Neural crest cell (in vitro differentiated cells): ENCODE data around the gene CKS1B. TPM values are rescaled to one million over a fixed set of nuclear protein-coding genes. Genes with fewer than 3 reads are reported as not detected.

Experiments used
- DNase-seq: peaks from one replicate; pipeline ENCODE4 v3.0.0; 2021; ENCODE audit warnings: low read depth, mixed read lengths, low spot score
- H3K27ac Mint-ChIP-seq: one replicate; pipeline ENCODE4 v1.8.0; 2021; ENCODE audit warnings: mild to moderate bottlenecking, mixed read lengths; ENCODE audit not compliant: unreplicated experiment
- H3K27me3 Mint-ChIP-seq: 2 replicates; pipeline ENCODE4 v1.8.0; 2021; ENCODE audit warnings: low read depth, mild to moderate bottlenecking, mixed read lengths
- H3K36me3 Mint-ChIP-seq: 2 replicates; pipeline ENCODE4 v1.8.0; 2021; ENCODE audit warnings: low read depth, mild to moderate bottlenecking, mixed read lengths
- H3K4me1 Mint-ChIP-seq: 2 replicates; pipeline ENCODE4 v1.8.0; 2021; ENCODE audit warnings: mixed read lengths
- H3K4me3 Mint-ChIP-seq: one replicate; pipeline ENCODE4 v1.8.0; 2021; ENCODE audit warnings: mild to moderate bottlenecking, mixed read lengths
- H3K9me3 Mint-ChIP-seq: 2 replicates; pipeline ENCODE4 v1.8.0; 2021; ENCODE audit warnings: mixed read lengths
- total RNA-seq: library from RNA; stranded (reverse); gene quantifications from 2 replicates; pipeline ENCODE4 v1.2.1, GENCODE V29; 2021
- TF ChIP-seq, protein P1 (sequence below): fragments of 200-600 bp; sonication (generic); conservative IDR thresholded peaks from 2 replicates; pipeline ENCODE4 v1.5.0; 2021; ENCODE audit warnings: antibody characterized with exemption, mild to moderate bottlenecking

The CKS1B gene
- total RNA-seq, 1 donor from 2014 or later: 211 TPM

DNA sequence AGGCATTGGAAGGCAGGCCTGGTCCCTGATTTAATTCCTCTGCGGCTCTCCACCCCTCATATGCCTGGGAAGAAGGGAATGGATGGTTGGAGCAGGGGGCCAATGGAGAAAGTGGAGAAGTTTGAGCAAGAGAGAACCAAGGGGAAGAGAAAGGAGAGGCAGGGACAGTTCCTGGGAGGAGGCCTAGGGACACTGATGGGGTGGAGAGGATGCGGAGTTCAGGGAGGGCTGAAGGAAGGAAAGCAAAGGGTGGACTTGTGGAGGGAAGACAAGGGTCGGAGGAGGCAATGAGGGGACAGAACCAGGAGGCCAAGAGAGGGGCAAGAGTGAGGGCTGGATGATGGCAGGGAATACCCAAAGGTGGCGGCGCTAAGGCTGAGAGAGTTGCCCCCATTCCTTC, 35.3 kb downstream of the CKS1B start:
- Mint-ChIP-seq H3K36me3 (no peaks in the 10 kb centered on the region), H3K4me3 (no peak overlapping the region), H3K27me3 (no peaks in the 10 kb centered on the region), H3K4me1 (peaks cover 15% of the 10 kb centered on the region), H3K27ac (no peak overlapping the region), H3K9me3 (no peaks in the 10 kb centered on the region)
- no peak for DNase-seq
- TF ChIP-seq, protein P1, sequence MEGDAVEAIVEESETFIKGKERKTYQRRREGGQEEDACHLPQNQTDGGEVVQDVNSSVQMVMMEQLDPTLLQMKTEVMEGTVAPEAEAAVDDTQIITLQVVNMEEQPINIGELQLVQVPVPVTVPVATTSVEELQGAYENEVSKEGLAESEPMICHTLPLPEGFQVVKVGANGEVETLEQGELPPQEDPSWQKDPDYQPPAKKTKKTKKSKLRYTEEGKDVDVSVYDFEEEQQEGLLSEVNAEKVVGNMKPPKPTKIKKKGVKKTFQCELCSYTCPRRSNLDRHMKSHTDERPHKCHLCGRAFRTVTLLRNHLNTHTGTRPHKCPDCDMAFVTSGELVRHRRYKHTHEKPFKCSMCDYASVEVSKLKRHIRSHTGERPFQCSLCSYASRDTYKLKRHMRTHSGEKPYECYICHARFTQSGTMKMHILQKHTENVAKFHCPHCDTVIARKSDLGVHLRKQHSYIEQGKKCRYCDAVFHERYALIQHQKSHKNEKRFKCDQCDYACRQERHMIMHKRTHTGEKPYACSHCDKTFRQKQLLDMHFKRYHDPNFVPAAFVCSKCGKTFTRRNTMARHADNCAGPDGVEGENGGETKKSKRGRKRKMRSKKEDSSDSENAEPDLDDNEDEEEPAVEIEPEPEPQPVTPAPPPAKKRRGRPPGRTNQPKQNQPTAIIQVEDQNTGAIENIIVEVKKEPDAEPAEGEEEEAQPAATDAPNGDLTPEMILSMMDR: no peak

DNA sequence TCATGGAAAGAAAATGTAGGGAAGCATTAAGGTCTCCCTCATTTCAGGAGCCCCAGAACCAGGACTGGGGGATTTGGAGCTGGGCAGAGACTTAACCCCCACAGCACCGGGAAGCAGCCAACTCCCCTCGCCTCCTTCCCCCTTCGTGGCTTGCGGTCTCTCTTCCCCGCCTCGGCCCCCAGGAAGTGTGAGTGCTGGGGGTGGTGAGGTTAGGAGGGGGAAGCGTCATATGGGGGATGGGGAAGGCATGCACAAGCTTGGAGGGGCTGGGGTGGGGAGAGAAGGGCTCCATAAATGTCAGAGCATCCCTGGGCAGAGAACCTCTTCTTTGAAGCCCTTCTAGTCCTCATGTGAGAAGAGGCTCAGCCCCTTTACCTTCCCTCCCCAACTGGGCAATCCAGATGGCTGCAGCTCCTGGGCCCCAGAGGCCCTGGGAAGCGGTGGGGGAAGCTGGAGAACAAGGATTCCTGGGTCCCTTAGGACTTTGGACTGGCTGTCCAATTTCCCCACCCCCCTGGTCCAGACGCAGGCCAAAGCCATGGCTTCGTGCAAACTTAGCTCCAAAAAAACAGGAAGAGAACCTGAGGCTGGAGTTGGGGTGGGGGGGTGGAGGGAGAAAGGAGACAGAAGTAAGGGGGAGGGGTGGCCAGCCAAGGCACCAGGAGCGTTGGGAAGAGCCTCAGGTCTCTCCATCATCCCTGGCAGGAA, 35.9 kb downstream of the CKS1B start:
- Mint-ChIP-seq H3K36me3 (no peaks in the 10 kb centered on the region), H3K4me3 (no peak overlapping the region), H3K4me1 (peaks cover 15% of the 10 kb centered on the region), H3K27me3 (no peaks in the 10 kb centered on the region), H3K27ac (no peak overlapping the region), H3K9me3 (no peaks in the 10 kb centered on the region)
- DNase-seq: no peak
- TF ChIP-seq, protein P1: no peak

GRCh38 chr1:155011004-155011416, 36.5 kb downstream of the CKS1B start:
- peaks cover 15% of the 10 kb centered on the region for H3K4me1 Mint-ChIP-seq
- TF ChIP-seq, protein P1: no peak
- no peaks in the 10 kb centered on the region for H3K9me3 Mint-ChIP-seq
- H3K4me3 Mint-ChIP-seq: no peak overlapping the region
- no peaks in the 10 kb centered on the region for H3K36me3 Mint-ChIP-seq
- no peak for DNase-seq
- H3K27ac Mint-ChIP-seq: no peak overlapping the region
- H3K27me3 Mint-ChIP-seq: no peaks in the 10 kb centered on the region

DNA sequence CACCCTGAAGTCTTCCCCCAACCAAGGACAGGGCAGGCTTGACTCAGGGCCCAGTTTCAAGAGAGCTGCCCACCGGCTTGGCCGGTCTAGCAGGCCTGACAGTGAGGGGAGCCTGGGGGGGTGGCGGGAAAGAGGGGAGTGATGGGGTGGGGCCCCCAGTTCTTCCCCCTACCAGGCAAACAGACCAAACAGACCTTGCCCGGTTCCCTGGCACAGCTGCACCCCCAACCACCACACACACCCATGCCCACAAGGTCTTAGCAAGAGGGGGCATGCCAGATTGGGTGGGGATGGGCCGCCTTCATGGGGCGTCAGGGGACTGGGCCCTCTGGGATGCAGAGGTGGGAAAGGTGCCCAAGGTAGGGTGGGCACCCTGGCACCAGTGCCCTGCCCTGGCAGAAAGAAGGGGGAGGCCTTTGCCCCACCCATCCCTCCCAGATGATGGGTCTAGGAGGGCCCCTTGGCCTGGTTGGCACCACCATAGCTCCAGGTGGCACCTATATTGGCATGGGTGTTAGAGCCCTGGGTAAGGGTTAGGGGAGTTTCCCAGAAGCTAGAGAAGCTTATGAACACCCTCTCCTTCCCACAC, 37.0 kb downstream of the CKS1B start:
- Mint-ChIP-seq H3K36me3 (no peaks in the 10 kb centered on the region), H3K4me1 (peaks cover 14% of the 10 kb centered on the region)

DNA sequence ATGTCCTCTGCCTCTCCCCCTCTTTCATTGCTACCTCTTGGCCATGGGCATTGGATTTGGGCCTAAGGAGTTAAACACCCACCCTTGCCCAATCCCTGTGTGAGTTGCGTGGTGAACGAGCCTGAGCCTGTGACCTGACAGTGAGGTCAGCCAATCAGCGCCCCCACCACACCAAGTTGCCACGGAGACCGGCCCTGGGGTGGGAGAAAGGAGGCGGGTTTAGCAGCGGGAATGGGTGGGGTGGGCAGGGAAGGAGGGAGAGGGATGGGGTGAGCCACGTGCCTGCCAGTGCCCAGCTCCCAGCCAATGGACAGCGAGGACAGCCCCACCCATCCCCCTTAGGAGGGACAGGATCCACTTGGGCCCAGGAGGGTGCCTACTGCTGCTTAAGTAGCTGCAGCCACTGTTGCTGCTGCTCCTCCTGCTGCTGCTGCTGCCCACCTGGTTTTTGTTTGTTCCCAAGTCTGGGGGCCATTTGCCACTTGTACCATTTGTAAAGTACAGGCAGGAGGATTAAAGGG, 37.6 kb downstream of the CKS1B start:
- DNase-seq: no peak
- Mint-ChIP-seq H3K36me3 (no peaks in the 10 kb centered on the region), H3K27ac (no peak overlapping the region)

More for the DNA sequence above, 37.0 kb downstream of the CKS1B start:
- H3K4me3 Mint-ChIP-seq: no peak overlapping the region
- H3K9me3 Mint-ChIP-seq: no peaks in the 10 kb centered on the region
- DNase-seq: no peak
- H3K27ac Mint-ChIP-seq: no peak overlapping the region
- H3K27me3 Mint-ChIP-seq: no peaks in the 10 kb centered on the region
- TF ChIP-seq, protein P1: no peak

More for the DNA sequence above, 37.6 kb downstream of the CKS1B start:
- TF ChIP-seq, protein P1: no peak
- Mint-ChIP-seq H3K4me3 (no peak overlapping the region), H3K9me3 (no peaks in the 10 kb centered on the region), H3K4me1 (peaks cover 10% of the 10 kb centered on the region), H3K27me3 (no peaks in the 10 kb centered on the region)
